NB4 (cell line): ENCODE measurements around the gene COL21A1.

Source experiments
- DNase-seq: peaks from one replicate; pipeline ENCODE4 v3.0.0; 2010; ENCODE audit warnings: low read depth
- H3K4me3 ChIP-seq: one replicate; pipeline ENCODE4 v1.5.1; 2011; ENCODE audit warnings: mild to moderate bottlenecking, low read depth, low read length, moderate library complexity
- MYC ChIP-seq: IDR thresholded peaks from 2 replicates; pipeline ENCODE4 v1.6.1; 2011; ENCODE audit warnings: low read depth, low read length
- POLR2A ChIP-seq: IDR thresholded peaks from 2 replicates; pipeline ENCODE4 v1.6.1; 2011; ENCODE audit warnings: mild to moderate bottlenecking; ENCODE audit not compliant: insufficient read length; ENCODE audit errors: extremely low read depth
- TF ChIP-seq, protein P1 (sequence below): IDR thresholded peaks from one replicate; pipeline ENCODE4 v1.5.1; 2012; ENCODE audit warnings: low read depth, low read length
- TF ChIP-seq, protein P2 (sequence below): IDR thresholded peaks from 2 replicates; pipeline ENCODE4 v1.6.1; 2011; ENCODE audit warnings: low read depth, low read length

COL21A1 gene

DNA sequence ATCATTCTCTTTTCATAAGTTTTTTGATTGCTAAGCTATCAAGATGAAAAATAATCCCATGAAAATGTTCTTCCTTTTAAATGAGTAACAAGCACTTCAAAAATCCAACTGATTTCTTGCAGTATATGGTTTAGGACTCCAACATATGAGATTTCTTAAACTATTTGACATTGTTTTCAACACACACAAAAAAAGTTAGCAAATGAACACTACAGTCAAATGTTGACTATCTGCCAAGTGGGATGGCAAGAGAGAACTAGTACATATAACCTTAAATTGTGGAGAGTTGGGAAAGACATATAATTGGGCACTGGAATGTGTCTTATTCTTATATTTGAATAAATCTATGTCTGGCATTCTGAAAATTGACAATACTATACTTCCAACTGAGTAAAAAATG is 15.6 kb downstream of the COL21A1 start:
- no peak for DNase-seq
- TF ChIP-seq, protein P1, sequence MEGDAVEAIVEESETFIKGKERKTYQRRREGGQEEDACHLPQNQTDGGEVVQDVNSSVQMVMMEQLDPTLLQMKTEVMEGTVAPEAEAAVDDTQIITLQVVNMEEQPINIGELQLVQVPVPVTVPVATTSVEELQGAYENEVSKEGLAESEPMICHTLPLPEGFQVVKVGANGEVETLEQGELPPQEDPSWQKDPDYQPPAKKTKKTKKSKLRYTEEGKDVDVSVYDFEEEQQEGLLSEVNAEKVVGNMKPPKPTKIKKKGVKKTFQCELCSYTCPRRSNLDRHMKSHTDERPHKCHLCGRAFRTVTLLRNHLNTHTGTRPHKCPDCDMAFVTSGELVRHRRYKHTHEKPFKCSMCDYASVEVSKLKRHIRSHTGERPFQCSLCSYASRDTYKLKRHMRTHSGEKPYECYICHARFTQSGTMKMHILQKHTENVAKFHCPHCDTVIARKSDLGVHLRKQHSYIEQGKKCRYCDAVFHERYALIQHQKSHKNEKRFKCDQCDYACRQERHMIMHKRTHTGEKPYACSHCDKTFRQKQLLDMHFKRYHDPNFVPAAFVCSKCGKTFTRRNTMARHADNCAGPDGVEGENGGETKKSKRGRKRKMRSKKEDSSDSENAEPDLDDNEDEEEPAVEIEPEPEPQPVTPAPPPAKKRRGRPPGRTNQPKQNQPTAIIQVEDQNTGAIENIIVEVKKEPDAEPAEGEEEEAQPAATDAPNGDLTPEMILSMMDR, result no peak
- TF ChIP-seq MYC (no peak), POLR2A (no peak)
- TF ChIP-seq, protein P2, sequence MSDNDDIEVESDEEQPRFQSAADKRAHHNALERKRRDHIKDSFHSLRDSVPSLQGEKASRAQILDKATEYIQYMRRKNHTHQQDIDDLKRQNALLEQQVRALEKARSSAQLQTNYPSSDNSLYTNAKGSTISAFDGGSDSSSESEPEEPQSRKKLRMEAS, result no peak
- H3K4me3 ChIP-seq, result no peak overlapping the region

GRCh38 chr6:56230976-56231566 is 16.3 kb downstream of the COL21A1 start:
- H3K4me3 ChIP-seq, result no peak overlapping the region
- DNase-seq, result no peak
- TF ChIP-seq, protein P2, result no peak
- no peak for TF ChIP-seq MYC
- TF ChIP-seq, protein P1, result no peak

- no peak for DNase-seq
- no peak overlapping the region for H3K4me3 ChIP-seq
- TF ChIP-seq, protein P1, result no peak
- TF ChIP-seq, protein P2, result no peak
- no peak for TF ChIP-seq MYC
- no peak for TF ChIP-seq POLR2A
Observed at GRCh38 chr6:56227071-56227879, 20.1 kb downstream of the COL21A1 start.

- TF ChIP-seq, protein P2, result no peak
- TF ChIP-seq, protein P1, result no peak
- TF ChIP-seq POLR2A (no peak), MYC (no peak)
- no peak for DNase-seq
- no peak overlapping the region for H3K4me3 ChIP-seq
Observed at GRCh38 chr6:56223995-56224394, 23.4 kb downstream of the COL21A1 start.

DNA sequence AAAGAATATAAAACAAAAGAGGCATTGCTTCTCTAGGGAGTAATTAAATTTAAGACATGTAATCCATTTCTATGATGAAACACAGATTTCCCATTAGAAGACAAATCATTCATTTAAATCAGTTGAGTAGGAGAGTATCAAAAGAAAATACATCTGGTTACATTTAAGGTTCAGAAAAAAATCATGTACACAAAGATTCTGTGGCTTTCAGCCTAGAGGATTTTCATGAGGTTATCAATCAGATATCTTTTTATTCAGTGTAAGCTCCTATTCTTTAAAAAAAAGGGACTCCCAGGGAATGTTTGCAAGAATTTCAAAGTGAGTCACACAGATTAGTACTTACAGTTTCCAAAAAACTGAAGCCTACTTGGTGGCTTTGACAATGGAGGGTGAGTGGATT is 24.9 kb downstream of the COL21A1 start:
- H3K4me3 ChIP-seq, result no peak overlapping the region
- TF ChIP-seq, protein P1, result no peak
- TF ChIP-seq MYC, result no peak
- TF ChIP-seq POLR2A, result no peak
- TF ChIP-seq, protein P2, result no peak
- DNase-seq, result no peak
